Fibroblast of lung (primary cell): ENCODE measurements around the gene SPINK9. TPM values are rescaled to one million over a fixed set of nuclear protein-coding genes. Genes with fewer than 3 reads are reported as not detected.

Experiments
- DNase-seq, 2 donors: peaks; one replicate each; pipeline versions ENCODE4 v3.0.0 to v3.0.0-alpha.2; 2010; ENCODE audit warnings: low read depth in 2 of 2
- H2AFZ ChIP-seq: 2 replicates; pipeline ENCODE4 v1.5.1; 2012; ENCODE audit warnings: low read length, control low read depth, inconsistent platforms
- H3K27ac ChIP-seq: 2 replicates; pipeline ENCODE4 v1.5.1; 2011; ENCODE audit warnings: low read length, control low read depth; ENCODE audit not compliant: insufficient read depth
- H3K27me3 ChIP-seq: 2 replicates; pipeline ENCODE4 v1.5.1; 2011; ENCODE audit warnings: mild to moderate bottlenecking, low read length; ENCODE audit not compliant: control insufficient read depth, insufficient read depth
- H3K36me3 ChIP-seq: 2 replicates; pipeline ENCODE4 v1.5.1; 2011; ENCODE audit warnings: low read length; ENCODE audit not compliant: control insufficient read depth, insufficient read depth
- H3K4me1 ChIP-seq: 2 replicates; pipeline ENCODE4 v1.5.1; 2011; ENCODE audit warnings: low read length; ENCODE audit not compliant: control insufficient read depth, insufficient read depth; ENCODE audit errors: extremely low read depth
- H3K4me2 ChIP-seq: 2 replicates; pipeline ENCODE4 v1.5.1; 2011; ENCODE audit warnings: low read length, control low read depth; ENCODE audit not compliant: insufficient read depth; ENCODE audit errors: extremely low read depth
- H3K4me3 ChIP-seq, 4 experiments: fragments of 200-600 bp in 1 of 4; sonication (generic) in 1 of 4; replicated peaks in 1 of 4; 2 replicates each; pipeline ENCODE4 v1.5.1; 2011 to 2016; ENCODE audit warnings: low read length in 4 of 4, low read depth in 3 of 4, mild to moderate bottlenecking in 3 of 4, control low read depth in 2 of 4, inconsistent platforms in 1 of 4, mixed read lengths in 1 of 4; ENCODE audit not compliant: insufficient read depth in 1 of 4; ENCODE audit errors: control extremely low read depth in 1 of 4
- H3K79me2 ChIP-seq: 2 replicates; pipeline ENCODE4 v1.5.1; 2012; ENCODE audit warnings: mild to moderate bottlenecking, low read length, inconsistent platforms; ENCODE audit not compliant: control insufficient read depth, insufficient read depth
- H3K9ac ChIP-seq: 2 replicates; pipeline ENCODE4 v1.5.1; 2011; ENCODE audit warnings: mild to moderate bottlenecking, low read length, control low read depth; ENCODE audit not compliant: insufficient read depth
- H3K9me3 ChIP-seq: 2 replicates; pipeline ENCODE4 v1.5.1; 2012; ENCODE audit warnings: low read depth, low read length; ENCODE audit not compliant: control insufficient read depth, insufficient read depth
- H4K20me1 ChIP-seq: 2 replicates; pipeline ENCODE4 v1.5.1; 2011; ENCODE audit warnings: low read length; ENCODE audit not compliant: control insufficient read depth, insufficient read depth; ENCODE audit errors: extremely low read depth
- EZH2 ChIP-seq: IDR thresholded peaks from 2 replicates; pipeline ENCODE4 v1.5.1; 2012; ENCODE audit warnings: low read length, control low read depth, mild to moderate bottlenecking; ENCODE audit errors: missing control alignments
- polyA plus RNA-seq, 2 donors: library from polyadenylated mRNA; depleted of rRNA in 1 of 2; stranded (reverse) in 1 of 2; unstranded in 1 of 2; fragments of >200 nt; gene quantifications; 2 replicates each; pipeline ENCODE4 v1.2.1, GENCODE V29; 2011 to 2012; ENCODE audit warnings: missing spikeins in 1 of 2
- total RNA-seq: library from RNA; depleted of rRNA; stranded (reverse); fragments of >200 nt; gene quantifications from 2 replicates; pipeline ENCODE4 v1.2.1, GENCODE V29; 2014
- TF ChIP-seq, protein P1 (sequence below), 2 donors: IDR thresholded peaks in 1 of 2; conservative IDR thresholded peaks in 1 of 2; 1 replicate in 1 of 2; 2 replicates in 1 of 2; pipeline ENCODE4 v1.5.1; 2011 to 2012; ENCODE audit warnings: low read length in 2 of 2, control low read depth in 1 of 2, inconsistent platforms in 1 of 2, low read depth in 1 of 2, mild to moderate bottlenecking in 1 of 2

Gene SPINK9
- total and polyA plus RNA-seq, 2 donors (not counting 1 experiment from before 2014, with no cell fraction given), result not detected

- Histone ChIP-seq H3K27me3 (no peaks in the 10 kb centered on the region), H4K20me1 (no peaks in the 10 kb centered on the region), H3K36me3 (no peaks in the 10 kb centered on the region), H3K9me3 (no peaks in the 10 kb centered on the region), H3K9ac (no peak overlapping the region), H3K79me2 (no peaks in the 10 kb centered on the region), H3K4me1 (no peaks in the 10 kb centered on the region), H3K4me3 (no peak overlapping the region), H2AFZ (no peak overlapping the region), H3K27ac (no peak overlapping the region), H3K4me2 (no peak overlapping the region)
- TF ChIP-seq, protein P1, sequence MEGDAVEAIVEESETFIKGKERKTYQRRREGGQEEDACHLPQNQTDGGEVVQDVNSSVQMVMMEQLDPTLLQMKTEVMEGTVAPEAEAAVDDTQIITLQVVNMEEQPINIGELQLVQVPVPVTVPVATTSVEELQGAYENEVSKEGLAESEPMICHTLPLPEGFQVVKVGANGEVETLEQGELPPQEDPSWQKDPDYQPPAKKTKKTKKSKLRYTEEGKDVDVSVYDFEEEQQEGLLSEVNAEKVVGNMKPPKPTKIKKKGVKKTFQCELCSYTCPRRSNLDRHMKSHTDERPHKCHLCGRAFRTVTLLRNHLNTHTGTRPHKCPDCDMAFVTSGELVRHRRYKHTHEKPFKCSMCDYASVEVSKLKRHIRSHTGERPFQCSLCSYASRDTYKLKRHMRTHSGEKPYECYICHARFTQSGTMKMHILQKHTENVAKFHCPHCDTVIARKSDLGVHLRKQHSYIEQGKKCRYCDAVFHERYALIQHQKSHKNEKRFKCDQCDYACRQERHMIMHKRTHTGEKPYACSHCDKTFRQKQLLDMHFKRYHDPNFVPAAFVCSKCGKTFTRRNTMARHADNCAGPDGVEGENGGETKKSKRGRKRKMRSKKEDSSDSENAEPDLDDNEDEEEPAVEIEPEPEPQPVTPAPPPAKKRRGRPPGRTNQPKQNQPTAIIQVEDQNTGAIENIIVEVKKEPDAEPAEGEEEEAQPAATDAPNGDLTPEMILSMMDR (conservative IDR thresholded peaks at IDR 0.05 in 1 of 2, IDR thresholded peaks at IDR 0.05 in 1 of 2; ENCODE audit: low read depth in 1 of 2, low read length in 2 of 2), result no peak
- TF ChIP-seq EZH2, result no peak
- no peak for DNase-seq
Observed at GRCh38 chr5:148376198-148376597, 40.8 kb downstream of the SPINK9 start.

DNA sequence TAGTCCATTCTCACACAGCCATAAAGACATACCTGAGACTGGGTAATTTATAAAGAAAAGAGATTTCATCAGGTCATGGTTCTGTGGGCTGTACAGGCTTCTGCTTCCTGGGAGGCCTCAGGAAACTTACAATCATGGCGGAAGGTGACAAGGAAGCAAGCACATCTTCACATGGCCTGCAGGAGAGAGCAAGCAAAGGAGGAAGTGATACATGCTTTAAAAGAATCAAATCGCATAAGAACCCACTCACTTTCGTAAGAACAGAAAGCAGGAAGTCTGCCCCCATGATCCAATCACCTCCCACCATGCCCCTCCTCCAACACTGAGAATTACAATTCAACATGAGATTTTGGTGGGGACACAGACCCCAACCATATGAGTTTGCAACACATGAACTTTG, 43.3 kb downstream of the SPINK9 start:
- H3K27ac ChIP-seq, result no peak overlapping the region
- no peak overlapping the region for H3K4me2 ChIP-seq
- no peak for TF ChIP-seq EZH2
- TF ChIP-seq, protein P1 (conservative IDR thresholded peaks at IDR 0.05 in 1 of 2, IDR thresholded peaks at IDR 0.05 in 1 of 2; ENCODE audit: low read depth in 1 of 2, low read length in 2 of 2), result no peak
- H3K9me3 ChIP-seq, result no peaks in the 10 kb centered on the region
- no peak for DNase-seq
- no peak overlapping the region for H2AFZ ChIP-seq
- H4K20me1 ChIP-seq, result no peaks in the 10 kb centered on the region
- no peaks in the 10 kb centered on the region for H3K36me3 ChIP-seq
- H3K27me3 ChIP-seq, result no peaks in the 10 kb centered on the region
- H3K4me1 ChIP-seq, result no peaks in the 10 kb centered on the region
- H3K9ac ChIP-seq, result no peak overlapping the region
- no peaks in the 10 kb centered on the region for H3K79me2 ChIP-seq
- H3K4me3 ChIP-seq, result no peak overlapping the region

DNA sequence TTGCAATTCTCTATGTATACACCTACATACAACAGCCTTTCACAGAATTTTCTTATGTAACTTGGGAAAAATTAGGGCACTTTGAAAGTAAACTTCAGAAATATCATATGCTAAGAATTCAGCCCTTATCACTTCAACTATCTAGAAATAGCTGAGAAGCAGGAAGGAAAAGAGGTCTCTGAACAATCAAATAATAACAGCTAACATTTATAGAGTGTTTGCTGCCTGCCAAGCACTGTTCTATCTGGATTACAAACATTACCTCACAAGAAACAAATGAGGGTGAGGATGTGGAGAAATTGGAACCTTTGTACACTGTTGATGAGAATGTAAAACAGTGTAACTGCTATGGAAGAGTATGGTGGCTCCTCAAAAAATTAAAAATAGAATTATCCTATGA, 44.0 kb downstream of the SPINK9 start:
- H3K4me1 ChIP-seq, result no peaks in the 10 kb centered on the region
- no peak for DNase-seq
- H4K20me1 ChIP-seq, result no peaks in the 10 kb centered on the region
- H3K36me3 ChIP-seq, result no peaks in the 10 kb centered on the region
- H3K9me3 ChIP-seq, result no peaks in the 10 kb centered on the region
- H3K27ac ChIP-seq, result no peak overlapping the region
- H3K4me3 ChIP-seq, result no peak overlapping the region
- peaks cover 4% of the 10 kb centered on the region for H3K79me2 ChIP-seq
- no peaks in the 10 kb centered on the region for H3K27me3 ChIP-seq
- no peak overlapping the region for H2AFZ ChIP-seq
- TF ChIP-seq, protein P1 (conservative IDR thresholded peaks at IDR 0.05 in 1 of 2, IDR thresholded peaks at IDR 0.05 in 1 of 2; ENCODE audit: low read depth in 1 of 2, low read length in 2 of 2), result no peak
- no peak for TF ChIP-seq EZH2
- H3K9ac ChIP-seq, result no peak overlapping the region
- no peak overlapping the region for H3K4me2 ChIP-seq
